Stimulated activated CD8-positive, alpha-beta memory T cell treated with anti-CD3 and anti-CD28 coated beads, Interleukin-12 subunit alpha, Interleukin-12 subunit beta, amount 100 ng/mL, for 1 hour (primary cell): ENCODE results near the gene COL20A1.

Source experiments
- DNase-seq: peaks from one replicate; pipeline ENCODE4 v3.0.0-alpha.2; 2020; ENCODE audit warnings: low read depth

COL20A1 gene

DNA sequence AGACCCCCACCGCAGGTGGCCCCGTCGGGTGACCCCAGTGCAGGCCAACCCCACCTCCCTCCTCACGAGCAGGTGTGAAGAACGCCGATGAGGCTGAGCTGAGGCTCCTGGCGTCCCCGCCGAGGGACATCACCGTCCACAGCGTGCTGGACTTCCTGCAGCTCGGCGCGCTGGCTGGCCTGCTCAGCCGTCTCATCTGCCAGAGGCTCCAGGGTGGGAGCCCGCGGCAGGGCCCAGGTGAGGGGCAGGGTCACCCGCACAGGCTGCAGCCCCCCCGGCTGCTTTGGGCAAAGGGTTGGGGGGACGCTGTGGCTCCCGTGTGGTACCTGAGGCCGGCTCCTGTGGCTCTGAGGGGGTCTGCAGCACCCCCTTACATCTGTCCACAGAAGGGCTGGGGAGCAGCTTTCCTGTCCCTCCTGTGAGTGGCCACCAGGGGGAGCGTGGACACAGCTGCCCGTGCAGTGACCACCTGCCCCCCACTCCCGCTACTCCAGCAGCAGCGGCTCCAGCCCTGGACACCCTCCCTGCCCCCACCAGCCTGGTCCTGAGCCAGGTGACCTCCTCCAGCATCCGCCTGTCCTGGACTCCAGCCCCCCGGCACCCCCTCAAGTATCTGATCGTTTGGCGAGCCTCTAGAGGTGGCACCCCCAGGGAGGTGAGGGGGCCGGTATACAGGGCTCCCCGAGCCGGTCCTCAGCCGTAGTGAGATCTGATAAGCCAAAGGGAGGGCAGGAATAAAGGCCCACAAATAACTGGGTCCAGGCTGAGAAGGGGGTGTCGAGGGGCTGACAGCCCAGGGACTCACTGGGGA lies 16.5 kb downstream of the COL20A1 start:
- DNase-seq = no peak

DNA sequence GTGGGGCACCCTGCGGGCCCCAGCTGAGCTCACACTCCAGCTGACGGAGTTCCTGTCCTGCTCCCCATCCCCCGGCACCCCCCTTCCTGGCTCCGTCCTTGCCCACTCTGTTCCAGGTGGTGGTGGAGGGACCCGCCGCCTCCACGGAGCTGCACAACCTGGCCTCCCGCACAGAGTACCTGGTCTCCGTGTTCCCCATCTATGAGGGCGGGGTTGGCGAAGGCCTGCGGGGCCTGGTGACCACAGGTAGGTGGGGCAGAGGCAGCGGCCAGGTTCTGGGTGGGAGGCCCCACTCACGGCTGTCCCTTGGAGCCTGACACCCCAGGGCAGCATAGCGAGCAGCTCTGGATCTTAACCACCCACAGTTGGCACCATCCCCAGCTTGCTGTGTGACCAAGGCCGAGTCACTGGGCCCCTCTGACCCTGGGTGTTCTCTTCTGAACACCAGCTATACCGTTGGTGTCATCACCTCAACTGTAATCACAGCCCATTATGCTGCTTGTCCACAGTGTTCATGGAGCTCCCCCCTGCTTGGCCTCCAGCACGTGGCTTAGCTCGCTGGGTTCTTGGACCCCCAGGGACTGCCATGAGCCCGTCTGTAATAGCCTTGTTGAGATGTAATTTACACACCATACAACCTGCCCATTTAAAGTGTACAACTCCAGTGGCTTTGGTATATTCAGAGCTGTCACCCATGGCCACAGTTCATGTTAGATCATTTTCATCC lies 17.4 kb downstream of the COL20A1 start:
- DNase-seq = no peak

DNA sequence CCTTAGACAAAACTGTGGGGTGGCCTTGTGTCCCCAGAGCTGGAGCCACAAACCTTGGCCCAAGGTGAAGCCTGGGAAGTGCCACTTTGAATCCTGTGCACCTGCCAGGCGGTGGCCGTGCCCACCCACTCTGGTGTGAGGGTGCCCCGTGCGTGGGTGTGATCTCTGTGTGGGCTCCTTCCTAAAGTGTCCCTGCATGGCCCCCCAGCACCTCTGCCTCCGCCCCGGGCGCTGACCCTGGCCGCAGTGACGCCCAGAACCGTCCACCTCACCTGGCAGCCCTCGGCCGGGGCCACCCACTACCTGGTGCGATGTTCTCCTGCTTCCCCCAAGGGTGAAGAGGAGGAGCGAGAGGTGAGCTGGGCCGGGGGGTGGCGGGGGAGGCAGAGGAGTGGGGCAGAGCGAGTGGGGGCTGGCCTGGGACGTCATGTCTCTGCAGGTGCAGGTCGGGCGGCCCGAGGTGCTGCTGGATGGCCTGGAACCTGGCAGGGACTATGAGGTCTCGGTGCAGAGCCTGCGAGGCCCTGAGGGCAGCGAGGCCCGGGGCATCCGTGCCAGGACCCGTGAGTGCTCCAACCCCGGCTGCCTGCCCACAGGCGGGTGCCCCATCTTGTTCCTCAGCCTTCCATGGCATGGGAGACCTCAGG lies 18.3 kb downstream of the COL20A1 start:
- no peak for DNase-seq

DNA sequence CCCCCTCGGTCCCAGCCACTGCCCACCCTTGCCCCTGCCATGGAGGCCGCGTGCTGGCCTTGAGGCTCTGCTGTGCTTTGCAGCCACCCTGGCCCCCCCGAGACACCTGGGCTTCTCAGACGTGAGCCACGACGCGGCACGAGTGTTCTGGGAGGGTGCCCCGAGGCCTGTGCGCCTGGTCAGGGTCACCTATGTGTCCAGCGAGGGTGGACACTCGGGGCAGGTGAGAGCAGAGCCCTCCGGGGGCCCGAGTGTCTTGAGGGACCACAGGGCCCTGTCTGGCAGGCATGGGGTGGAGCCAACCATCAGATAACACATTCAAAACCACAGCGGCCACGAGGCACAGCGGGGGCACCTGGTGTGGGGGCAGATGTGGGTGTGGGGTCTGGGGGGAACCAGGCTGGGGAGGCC lies 18.9 kb downstream of the COL20A1 start:
- DNase-seq = no peak

- no peak for DNase-seq
Measured at GRCh38 chr20:63312273-63312672, 19.3 kb downstream of the COL20A1 start.

DNA sequence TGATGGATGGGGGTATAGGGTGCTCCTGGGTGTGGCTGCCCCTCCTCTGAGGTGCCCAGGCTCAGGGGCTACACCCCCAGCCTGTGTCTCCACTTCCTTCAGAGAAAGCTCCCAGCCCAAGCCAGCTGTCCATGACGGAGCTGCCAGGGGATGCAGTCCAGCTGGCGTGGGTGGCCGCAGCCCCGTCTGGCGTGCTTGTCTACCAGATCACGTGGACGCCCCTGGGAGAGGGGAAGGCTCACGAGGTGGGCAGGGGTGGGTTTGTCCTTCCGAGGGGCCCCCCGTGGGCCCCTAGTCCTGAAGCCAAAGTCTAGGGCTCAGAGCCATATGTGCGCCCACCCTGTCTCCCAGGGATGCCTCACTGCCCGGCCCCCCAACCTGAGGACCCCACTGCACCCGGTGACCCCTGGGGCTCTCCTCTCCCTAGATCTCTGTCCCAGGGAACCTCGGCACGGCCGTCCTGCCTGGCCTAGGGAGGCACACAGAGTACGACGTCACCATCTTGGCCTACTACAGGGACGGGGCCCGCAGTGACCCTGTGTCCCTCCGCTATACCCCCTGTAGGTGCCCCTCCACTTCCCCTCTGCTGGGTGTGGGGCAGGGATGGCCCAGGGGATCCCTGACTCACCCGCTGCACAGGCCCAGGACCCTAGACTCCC lies 19.8 kb downstream of the COL20A1 start:
- no peak for DNase-seq

DNA sequence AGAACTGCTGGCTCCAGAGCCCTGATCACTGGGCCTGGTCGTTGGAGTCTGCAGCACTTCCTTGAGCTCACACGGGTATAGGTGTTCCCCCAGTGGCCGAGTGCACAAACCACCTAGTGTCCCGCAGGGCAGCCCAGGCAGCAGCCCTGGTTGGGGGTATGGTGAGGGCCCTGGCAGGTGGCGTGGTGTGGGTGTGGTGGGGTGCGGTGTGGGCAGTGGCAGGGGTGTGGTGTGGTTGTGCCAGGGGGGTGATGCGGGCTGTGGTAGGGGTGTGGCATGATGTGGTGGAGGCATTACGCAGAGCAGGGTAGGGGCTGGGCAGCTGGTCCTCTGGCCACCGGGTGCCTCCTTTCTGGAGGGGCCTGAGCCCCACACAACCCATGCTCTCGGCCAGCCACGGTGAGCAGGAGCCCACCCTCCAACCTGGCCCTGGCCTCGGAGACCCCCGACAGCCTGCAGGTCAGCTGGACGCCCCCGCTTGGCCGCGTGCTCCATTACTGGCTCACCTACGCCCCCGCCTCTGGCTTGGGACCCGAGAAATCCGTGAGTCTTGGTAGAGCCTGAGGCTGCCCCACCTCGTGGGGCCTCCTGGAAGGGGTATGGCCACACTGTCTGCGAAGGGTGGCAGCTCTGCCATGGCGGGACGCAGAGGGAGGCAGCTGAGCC lies 20.5 kb downstream of the COL20A1 start:
- DNase-seq = no peak

- DNase-seq = no peak
Measured at GRCh38 chr20:63314015-63314471, 21.1 kb downstream of the COL20A1 start.

DNA sequence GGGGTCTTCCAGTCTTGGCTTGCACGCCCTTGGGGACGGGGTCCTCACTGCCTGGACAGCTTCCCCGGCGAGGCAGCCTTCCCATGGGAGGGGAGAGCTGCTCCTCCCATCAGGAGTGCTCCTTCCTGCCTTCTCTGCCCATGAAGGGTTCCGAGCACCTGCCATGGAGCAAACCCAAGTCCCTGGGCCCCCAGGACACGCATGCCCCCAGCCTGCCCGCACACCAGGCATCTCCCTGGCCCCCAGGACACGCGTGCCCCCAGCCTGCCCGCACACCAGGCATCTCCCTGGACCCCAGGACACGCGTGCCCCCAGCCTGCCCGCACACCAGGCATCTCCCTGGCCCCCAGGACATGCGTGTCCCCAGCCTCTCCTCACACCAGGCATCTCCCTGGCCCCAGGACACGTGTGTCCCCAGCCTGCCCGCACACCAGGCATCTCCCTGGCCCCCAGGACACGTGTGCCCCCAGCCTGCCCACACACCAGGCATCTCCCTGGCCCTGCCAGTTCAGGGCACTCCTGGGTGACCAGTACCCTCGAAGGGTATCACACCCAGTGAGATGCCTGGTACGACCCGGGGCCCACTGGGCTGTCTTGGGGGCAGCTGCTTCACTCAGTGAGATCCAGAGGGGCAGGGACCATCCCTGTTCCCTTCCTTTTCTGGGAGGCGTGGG lies 21.7 kb downstream of the COL20A1 start:
- DNase-seq = no peak

GRCh38 chr20:63315240-63315689 lies 22.3 kb downstream of the COL20A1 start:
- DNase-seq = no peak

- no peak for DNase-seq
Measured at GRCh38 chr20:63315731-63316491, 22.9 kb downstream of the COL20A1 start.

- no peak for DNase-seq
Measured at GRCh38 chr20:63316502-63316921, 23.5 kb downstream of the COL20A1 start.

DNA sequence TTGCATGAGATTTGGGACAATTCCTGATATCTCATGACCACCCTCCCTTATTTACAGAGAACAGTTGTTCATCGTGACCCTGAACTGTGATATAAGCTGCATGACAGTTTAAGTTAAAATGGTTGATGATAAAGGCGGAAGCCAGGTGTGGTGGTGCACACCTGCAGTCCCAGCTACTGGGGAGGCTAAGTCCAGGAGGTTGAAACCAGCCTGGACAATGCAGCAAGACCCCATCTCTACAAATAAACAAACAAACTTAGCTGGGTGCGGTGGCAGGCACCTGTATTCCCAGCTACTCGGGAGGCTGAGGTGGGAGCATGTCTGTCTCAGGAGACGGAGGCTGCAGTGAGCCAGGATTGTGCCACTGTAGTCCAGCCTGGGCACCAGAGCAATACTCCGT lies 24.1 kb downstream of the COL20A1 start:
- no peak for DNase-seq

GRCh38 chr20:63317601-63318291 lies 24.8 kb downstream of the COL20A1 start:
- no peak for DNase-seq

GRCh38 chr20:63318391-63319163 lies 25.6 kb downstream of the COL20A1 start:
- no peak for DNase-seq

GRCh38 chr20:63319164-63320040 lies 26.4 kb downstream of the COL20A1 start:
- no peak for DNase-seq

DNA sequence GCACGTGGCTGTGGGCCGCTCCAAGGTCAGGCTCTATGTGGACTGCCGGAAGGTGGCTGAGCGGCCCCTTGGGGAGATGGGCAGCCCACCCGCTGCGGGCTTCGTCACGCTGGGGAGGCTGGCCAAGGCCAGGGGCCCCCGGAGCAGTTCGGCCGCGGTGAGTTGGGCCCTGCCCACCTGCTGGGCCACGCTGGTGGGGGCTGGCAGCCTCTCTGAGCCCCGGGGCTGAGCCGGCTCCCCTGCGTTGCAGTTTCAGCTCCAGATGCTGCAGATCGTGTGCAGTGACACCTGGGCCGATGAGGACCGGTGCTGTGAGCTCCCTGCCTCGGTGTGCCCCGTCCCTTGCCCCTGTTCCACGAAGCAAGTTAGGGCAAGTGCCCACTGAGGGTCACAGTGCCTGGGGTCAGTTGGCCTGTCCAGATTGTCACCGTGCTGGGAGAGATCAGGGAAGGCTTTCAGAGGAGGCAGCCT lies 27.1 kb downstream of the COL20A1 start:
- no peak for DNase-seq
